ENCODE measurements around the gene OSBPL1A.

DNA sequence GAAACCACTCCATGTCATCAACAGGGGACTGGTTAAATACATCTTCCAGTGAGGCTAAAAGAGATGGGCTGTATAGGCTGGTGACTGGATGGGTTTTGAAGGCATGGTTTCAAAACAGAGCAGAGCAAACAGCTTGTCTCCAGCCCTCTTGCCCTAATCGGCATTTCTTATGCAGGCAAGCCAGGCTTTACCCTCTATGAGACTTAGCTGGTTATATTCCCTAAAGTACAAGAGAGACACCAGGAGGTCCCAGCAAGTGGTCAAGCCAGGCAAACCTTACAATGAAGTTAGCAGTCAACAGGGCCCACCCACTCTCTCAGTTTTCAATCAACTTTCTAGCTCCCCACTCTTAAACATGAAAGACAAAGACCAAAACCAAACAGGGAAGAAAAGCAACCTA is 19.0 kb downstream of the OSBPL1A start:
- TF ChIP-seq, protein P1, sequence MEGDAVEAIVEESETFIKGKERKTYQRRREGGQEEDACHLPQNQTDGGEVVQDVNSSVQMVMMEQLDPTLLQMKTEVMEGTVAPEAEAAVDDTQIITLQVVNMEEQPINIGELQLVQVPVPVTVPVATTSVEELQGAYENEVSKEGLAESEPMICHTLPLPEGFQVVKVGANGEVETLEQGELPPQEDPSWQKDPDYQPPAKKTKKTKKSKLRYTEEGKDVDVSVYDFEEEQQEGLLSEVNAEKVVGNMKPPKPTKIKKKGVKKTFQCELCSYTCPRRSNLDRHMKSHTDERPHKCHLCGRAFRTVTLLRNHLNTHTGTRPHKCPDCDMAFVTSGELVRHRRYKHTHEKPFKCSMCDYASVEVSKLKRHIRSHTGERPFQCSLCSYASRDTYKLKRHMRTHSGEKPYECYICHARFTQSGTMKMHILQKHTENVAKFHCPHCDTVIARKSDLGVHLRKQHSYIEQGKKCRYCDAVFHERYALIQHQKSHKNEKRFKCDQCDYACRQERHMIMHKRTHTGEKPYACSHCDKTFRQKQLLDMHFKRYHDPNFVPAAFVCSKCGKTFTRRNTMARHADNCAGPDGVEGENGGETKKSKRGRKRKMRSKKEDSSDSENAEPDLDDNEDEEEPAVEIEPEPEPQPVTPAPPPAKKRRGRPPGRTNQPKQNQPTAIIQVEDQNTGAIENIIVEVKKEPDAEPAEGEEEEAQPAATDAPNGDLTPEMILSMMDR (IDR thresholded peaks at IDR 0.05; ENCODE audit: low read depth, low read length) = no peak
- no peak for TF ChIP-seq EZH2phosphoT487 (IDR thresholded peaks at IDR 0.05; ENCODE audit: low read depth)

Measured in OCI-LY3 (cell line).